C1 segment of cervical spinal cord (tissue), 14 donors: ENCODE measurements around the gene UBE2QL1.

Experiments
- DNase-seq, 14 donors: peaks; one replicate each; lab custom pipeline; 2025; lab: John Stamatoyannopoulos, UW

UBE2QL1 gene

DNA sequence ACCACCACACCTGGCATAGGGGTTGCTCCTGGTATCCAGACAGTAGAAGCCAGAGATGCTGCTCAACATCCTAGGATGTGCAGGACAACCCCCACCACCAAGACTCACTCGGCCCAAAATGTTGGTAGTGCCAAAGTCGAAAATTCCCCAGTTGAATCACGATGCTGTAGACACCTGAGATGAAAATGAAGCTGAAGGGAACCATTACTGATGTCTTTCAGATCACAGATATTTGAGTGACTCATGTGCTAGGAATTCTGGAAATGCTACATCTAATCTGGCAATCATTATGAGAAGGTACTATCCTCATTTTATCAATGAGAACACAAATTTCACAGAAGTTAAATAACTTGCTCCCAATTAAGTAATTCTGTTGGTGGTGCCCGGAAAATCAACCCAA is 21.0 kb upstream of the UBE2QL1 start:
- no peak for DNase-seq

DNA sequence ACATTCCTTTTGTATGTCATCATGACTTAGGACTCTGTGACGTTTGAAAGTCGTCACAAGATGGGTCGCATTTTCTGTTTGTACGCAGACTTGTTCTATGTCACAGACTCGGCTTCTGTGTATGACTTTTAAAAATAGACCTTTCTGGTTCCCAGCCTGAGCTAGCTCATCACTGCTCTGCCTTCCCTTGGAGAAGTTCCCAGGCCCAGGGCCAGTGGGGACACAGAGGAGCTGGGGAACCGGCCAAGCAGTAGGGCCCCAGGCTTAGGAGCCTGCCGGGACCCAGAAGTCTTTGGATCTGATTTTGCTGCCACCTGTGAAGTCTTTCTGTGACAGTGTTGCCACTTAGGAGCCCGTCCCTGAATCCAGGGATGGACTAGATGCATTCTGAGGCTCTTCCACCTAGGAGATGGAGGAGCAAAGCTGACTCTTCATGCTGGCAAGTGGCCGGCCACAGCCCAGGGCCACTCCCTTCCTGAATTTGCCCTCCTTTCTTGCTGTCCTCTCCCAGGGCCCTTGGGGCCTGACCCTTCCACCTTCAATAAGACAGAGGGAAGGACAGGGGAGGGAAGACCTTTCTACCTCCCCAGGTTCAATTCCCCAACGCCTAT is 18.1 kb upstream of the UBE2QL1 start:
- peak in 4 of 14 donors; percentile 10 to 95 (median 32) for DNase-seq

DNA sequence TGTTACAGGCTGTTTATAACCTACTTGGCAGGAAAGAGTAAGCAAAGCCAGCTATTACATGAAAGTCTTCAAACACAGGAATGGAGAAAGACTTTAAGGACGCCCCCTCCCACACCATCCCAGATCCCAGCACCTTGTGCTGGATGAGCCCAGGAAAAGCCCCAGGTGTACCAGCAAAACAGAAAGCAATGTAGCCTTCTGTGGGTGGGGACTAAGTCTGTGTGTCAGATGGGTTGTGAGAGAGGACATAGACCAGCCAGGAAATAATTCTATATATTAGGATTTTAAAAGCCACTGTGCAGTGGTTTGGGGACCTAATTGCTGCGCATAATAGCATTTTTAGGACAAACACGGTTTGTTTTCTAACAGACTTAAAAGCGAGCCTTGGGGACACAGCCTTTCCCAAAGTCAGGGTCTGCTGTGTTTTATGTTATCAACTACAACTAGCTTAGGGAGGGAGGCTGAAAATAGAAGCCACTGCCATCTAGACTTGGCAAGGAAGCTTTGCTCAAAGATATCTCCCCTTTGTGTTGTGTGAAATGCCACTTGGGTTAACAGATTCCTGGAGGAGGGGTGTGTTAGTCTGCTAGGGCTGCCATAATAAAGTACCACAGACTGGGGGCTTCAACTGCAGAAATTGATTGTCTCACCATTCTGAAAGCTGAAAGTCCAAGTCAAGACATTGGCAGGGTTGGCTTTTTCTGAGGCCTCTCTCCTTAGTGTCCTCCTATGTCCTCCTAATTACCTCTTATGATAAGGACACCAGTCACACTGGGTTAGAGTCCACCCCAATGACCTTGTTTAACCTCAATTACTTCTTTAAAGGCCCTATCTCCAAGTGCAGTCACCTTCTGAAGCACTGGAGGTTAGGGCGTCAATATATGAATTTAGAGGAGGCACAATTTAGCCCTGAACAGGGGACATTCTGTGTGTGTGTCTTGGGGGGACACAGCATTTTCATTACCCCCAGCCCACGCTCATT is 17.2 kb upstream of the UBE2QL1 start:
- DNase-seq: no peak

DNA sequence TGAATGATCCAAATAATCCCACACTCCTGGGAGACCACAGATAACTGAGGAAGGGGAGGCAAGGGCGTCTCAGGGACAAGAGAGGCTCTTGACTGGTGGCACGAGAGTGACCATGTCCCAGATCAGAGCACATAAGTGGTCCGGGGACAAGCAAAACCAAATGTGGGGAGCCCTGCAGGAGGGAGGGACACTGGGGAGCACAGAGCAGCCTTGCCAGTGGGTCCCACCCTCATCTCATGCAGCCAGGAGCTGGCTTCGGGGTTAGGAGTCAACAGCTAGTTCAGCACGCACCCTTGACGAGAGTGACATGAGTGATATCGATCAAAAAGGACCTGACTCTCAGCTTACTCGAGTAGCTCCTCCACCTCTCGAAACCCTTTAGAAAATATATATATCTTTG is 16.5 kb upstream of the UBE2QL1 start:
- no peak for DNase-seq

DNA sequence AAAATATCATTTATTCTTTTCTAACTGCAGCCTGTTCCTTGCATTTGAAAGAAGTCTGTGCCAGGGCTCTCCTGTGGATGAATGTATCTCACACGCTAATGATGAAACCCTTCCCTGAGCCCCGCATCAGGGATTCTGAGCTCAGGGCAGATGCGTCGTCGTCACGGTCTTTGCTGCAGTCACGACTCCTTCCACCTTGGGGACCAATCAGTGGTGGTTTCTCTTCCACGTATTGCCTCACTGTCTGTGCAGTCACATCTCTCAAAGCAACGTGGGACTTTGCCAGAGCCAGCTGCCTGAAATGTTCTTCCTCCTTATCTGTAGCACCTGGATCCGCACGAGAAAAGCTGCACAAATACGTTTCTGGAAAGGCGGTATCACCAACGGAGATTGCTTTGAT is 13.9 kb upstream of the UBE2QL1 start:
- no peak for DNase-seq

DNA sequence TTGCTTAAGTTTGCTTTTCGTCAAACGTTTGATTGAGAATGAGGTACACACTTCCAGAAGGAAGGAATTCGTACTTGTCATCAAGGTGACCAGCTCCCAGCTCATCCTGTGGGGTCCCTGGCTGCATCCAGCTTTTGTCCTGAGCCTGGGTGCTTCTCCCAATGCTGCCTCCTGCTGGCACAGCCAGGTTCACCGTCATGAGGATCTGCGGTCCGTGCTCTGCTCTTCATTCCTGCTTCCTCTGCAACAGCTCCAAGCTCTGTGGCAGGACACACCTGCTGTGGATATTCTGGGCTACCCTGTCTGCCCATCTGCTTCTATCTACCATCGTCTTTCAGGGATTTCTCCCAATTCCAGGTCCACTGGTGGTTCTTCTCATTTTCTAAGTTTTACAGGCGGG is 13.3 kb upstream of the UBE2QL1 start:
- peak in 1 of 14 donors; percentile 73 for DNase-seq

DNA sequence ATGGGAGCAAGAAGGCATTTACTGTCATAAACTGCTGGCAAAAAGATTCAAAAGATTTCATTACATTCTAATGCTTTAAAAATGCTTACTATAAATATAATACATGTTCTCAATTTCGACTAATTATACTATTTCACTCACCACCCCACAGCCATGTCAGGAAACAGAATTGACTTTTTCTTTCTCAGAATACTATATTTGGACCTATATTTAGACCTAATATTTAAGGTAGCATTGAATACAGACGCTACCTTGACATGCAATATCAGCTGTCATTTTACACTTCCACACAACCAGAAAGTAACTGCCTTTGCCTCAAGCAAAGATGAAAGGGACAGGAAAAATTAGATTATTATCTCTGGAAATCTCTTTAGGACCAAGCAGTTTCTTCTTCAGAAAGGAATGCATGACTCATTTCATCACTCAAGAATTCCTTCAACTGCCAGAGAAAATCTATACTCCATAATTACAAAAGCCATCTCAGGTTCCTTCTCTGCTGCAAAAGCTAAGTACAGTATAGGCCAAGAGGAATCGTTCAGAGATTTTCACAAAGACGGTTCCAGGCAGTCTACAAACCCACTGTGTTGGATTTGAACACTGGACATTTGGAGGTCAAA is 11.8 kb upstream of the UBE2QL1 start:
- no peak for DNase-seq

DNA sequence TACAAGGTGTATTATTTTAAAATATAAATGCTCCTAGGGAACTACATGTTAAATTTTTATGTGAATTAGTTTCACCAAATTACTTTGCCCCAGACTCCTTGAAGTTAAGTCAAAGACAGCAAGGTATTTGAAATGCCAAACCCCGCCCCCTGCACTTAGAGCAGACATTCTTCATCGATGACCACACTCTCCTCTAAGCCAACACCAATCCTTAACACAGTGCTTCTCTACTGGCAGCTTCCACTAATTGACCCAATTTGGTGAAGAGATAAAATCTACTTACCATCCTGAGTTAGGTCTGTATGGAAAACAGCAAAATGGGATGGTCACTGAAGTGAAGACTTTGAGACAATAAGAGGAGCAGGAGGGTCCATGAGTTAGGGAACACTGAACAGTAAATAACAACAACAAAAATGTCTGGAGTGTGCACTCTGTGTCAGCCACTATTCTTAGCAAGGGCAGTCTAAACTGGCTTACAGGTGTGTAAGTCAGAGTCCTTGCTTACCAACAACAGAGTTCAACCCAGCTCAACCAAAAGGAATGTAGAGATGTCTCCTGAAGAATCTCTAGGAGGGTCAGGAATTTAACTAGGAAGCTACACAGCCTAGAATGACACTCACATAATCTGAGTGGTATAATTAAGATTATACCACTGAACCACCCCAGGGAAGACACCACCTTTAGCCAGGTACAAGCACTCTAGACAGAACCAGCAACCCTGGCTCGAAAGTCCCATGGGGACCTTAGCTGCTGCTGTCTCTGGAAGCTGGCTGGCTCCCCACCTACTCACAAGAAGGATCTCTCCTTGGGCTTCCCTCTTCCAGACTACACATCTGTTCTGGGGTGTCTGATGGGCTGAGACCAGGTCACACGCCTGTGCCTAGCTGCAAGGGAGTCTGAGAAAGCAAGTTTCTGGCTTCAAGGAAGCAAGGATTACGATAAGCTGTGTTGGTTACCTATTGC is 8.8 kb upstream of the UBE2QL1 start:
- DNase-seq: no peak

DNA sequence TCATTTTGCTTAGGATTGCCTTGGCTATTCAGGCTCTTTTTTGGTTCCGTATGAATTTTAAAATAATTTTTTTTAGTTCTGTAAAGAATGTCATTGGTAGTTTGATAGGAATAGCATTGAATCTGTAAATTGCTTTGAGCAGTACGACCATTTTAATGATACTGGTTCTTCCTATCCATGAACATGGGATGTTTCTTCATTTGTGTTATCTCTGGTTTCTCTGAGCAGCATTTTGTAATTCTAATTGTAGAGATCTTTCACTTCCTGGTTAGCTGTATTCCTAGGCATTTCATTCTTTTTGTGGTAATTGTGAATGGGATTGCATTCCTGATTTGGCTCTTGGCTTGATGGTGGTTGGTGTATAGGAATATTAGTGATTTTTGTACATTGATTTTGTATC is 6.3 kb upstream of the UBE2QL1 start:
- no peak for DNase-seq

DNA sequence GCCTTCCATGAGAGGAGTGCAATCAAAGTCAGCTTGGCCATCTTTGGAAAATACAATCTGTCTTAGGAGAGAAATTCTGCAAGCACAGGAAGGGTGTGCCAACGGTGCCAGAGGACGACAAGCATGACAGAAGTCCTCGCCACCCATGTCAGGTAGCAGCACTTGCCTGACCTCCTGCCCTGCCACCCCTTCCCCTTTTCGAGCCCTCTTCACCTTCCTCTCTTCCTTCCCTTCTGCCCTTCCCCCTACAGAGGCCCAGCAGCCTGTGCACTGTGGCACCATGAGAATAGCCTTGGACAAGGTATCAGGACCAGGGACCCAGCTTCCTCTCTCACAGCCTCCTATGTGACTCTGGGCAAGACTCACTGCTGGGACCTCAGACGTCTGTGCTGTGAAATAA is 5.3 kb upstream of the UBE2QL1 start:
- no peak for DNase-seq

DNA sequence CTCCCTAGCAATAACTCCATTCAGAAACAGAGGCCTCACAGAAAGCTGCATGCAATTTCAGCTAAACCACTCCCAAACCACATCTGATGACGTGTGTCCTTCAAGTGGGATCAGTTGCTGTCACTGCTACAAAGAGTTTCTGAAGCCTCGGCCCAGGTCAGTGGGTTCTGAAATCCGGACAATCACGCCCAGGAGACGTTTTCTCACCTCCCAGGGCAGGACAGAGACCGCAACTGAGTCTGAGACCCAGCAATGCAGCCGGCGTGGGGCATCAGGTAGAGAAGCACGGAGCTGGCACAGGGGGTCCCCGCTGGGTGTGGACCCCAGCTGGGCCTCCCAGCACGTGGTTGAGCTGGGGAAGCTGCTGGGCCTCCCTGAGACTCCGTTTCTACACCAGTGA is 2.6 kb upstream of the UBE2QL1 start:
- no peak for DNase-seq

DNA sequence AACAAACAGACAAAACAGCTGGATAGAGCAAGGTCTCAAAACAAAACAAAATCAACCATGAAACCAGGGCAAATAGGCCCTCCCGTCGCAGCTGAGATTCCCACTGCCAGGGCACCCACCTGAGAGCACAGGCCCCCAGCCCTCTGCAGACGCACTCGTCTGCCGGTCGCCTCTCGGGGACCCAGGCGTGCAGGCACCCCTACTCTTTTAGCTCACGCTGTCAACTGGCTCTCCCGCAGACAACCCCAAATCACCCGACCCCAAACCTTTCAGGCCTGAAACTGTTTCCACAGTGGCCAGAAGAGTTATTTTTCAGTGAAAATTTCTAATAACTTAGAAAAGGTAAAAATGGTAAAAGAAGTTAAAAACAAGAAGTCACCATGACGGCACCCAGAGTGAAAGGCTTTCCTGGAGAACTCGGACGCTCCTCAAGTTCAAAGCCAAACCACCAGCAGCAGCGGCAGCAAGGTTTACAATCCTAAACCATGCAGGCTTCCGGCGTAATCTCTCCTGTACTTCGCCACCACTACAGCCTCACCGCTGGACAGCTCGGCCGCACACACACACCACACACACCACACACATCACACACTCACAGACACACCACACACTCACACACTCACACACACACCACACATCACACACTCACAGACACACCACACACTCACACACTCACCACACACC is 1.9 kb upstream of the UBE2QL1 start:
- DNase-seq: no peak

DNA sequence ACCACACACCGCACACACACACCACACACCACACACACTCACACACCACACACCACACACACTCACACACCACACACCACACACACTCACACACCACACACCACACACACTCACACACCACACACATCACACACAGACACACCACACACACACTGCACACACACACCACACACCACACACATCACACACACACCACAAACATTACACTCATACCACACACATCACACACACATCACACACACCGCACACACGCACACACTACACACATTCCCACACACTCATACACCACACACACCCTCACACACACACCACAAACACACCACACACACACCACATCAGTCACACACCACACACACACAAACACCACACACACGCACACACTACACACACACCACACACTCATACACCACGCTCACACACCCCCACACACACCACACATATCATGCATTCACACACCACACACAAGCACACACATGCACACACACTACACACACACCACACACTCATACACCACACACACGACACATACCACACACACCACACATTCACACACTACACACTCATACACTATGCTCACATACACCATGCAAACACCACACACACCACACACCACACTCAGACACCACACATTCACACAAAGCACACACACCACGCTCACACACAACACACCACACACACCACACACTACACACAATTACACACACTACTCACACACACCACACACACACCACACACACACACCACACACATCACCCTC is 1.1 kb upstream of the UBE2QL1 start:
- no peak for DNase-seq

DNA sequence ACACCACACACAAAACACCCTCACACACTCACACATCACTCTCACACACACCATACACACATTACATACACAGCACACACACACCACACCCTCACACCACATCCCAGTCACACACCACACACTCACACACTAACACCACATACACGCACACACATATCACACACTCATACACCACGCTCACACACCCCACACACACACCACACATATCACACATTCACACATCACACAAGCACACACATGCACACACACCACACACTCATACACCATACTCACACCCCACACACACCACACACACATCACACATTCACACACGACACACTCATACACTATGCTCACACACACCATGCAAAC is 543 bp upstream of the UBE2QL1 start:
- no peak for DNase-seq

DNA sequence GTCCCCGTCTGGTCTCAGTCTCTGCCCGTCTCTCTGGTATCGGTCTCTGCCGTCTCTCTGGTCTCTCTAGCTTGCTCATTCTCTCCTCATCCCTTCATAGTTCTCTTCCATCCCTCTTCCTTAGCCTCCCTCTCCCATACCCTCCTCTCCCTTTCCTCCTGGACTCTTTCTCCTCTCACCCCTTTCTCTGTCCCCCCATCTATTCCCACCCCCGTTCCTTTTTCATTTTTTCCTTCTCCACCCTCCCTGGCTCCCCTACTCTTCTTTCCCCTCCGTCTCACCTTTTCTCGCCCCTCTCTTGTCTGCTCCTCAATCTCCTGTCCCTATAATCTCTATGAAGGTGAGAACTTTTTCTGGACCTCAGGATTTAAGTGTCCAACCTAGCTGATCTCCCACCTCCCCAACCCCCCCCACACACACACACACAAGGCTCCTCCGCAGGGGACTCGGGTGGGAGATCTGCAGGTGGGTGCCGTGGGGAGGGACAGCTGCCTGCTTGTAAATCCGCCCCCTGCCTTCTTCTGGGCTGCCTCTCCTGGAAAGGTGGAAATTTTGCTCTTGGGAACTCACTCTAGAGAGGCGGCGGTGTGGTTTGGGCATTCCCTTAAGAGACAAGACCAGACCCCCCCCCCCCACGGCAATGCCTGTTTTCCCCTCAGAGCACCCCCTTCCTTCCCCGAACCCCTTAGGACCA is 953 bp downstream of the UBE2QL1 start:
- peak in 1 of 14 donors; percentile 50 for DNase-seq

DNA sequence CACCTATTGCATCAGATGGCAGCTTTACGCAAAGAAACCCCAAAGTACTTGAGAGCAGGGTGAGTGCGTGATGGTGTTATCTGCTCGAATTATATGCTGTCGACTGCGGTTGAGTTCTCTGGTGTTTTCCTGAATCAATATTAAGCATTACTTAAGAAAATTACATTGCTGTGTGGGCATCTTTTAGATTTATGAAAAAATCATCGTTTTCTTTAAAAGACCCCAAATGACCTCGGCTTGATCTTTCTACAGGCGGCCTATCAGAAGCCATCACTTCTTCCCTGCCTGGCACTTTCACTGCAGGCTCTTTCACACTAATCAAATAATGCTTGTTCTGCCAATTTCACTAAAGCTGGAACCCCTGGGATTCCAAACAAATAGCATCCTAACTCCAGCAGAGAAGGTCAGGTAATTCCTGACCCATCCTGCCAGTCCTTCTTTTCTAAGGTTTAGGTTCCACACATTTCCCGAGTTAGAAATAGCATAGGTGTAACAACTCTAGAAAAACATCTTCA is 1.7 kb downstream of the UBE2QL1 start:
- DNase-seq: peak in 1 of 14 donors; percentile 73

DNA sequence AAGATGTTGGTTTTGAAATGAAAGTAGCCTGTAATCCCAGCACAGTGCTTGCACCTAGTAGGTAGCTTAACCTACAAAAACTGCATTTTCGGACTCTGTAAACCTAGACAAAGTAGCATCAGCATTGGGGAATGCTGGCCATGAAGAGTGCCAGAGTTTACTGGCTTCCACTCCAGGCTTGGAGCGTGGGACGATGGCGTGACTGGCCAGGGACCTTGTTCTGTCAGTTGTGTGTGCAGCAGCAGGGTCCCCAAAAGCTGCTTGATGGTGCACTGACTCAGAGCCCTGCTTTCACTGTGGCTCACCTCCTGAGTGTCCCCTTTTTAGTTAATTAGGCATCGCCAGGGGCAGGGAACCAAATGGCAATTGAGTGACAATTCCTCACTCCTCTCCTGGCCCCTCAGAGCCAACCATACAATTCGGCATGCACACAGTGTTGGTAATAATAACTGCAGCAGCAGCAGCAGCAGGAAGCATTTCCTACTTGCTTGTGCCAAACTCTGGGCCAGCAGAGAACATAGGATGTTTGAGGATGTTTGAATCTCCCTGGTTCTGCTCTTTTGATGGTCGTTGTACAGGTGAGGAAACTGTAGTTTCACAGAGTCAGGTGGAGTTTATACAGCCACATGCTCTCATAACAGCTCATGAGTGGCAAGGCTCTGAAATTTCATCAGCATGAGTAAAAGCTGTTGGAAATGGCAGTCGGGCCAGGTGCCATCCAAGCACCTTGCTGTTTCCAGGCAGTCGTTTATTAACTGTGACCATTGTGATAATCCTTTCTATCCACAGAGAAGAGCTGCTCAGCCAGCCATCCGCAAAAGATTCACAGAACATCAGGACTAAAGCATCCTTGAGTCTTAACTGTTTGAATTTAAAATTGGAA is 4.2 kb downstream of the UBE2QL1 start:
- peak in 1 of 14 donors; percentile 83 for DNase-seq

DNA sequence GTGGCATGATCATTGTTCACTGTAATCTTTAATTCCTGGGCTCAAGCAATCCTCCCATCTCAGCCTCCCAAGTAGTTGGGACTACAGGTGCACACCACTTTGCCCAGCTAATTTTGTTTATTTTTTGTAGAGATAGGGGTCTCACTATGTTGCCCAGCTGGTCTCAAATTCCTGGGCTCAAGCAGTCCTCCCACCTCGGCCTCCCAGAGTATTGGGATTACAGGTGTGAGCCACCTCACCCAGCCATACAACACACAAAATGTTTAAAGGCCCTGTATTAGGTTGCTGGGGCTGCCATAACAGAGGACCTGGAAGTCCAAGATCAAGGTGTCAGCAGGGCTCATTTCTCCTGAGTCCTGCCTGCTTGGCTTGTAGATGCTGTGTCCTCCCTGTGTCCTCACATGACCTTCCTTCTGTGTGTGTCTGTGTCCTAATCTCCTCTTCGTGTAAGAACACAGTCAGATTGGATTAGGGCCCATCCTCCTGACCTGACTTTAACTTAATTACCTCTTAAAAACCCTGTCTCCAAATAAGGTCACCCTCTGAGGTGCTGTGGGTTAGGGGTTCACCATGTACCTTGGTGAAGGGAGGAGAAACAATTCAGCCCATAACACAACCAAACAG is 5.4 kb downstream of the UBE2QL1 start:
- peak in 1 of 14 donors; percentile 34 for DNase-seq
